ENCODE results near the gene TMEM80. TPM values are rescaled to one million over a fixed set of nuclear protein-coding genes. Genes with fewer than 3 reads are reported as not detected.

The TMEM80 gene
- 8.2 and 18.8 TPM in 2 replicates for total RNA-seq

GRCh38 chr11:695538-696248 lies at the start of gene TMEM80:
Gene TMEM80, plus strand, starts transcription at chr11:695816. Its CDS starts 12 bp downstream, at chr11:695828.

GRCh38 chr11:694563-695287 lies 891 bp upstream of the TMEM80 start, which contains the start of gene DEAF1:
Gene DEAF1, minus strand, starts transcription at chr11:695222. Its CDS starts 175 bp downstream, at chr11:695047.

GRCh38 chr11:705646-706438 lies 10.2 kb downstream of the TMEM80 start, which contains the start of gene EPS8L2:
Gene EPS8L2, plus strand, starts transcription at chr11:706231. Its CDS starts 3,177 bp downstream, at chr11:709408.

GRCh38 chr11:747158-748006 lies 51.8 kb downstream of the TMEM80 start, which contains the start of gene TALDO1:
Gene TALDO1, plus strand, starts transcription at chr11:747464. Its CDS starts 18 bp downstream, at chr11:747482.

Other genes starting within 250 kb of the TMEM80 start
- gene PTDSS2, start 245.5 kb upstream of the TMEM80 start, total RNA-seq: 24.3 and 36.5 TPM in 2 replicates
- gene RNH1, start 188.6 kb upstream of the TMEM80 start, total RNA-seq: 283 and 353 TPM in 2 replicates
- gene HRAS, start 160.2 kb upstream of the TMEM80 start, total RNA-seq: 22.0 and 36.9 TPM in 2 replicates
- gene LRRC56, start 158.3 kb upstream of the TMEM80 start, total RNA-seq: 0.22 and 1.6 TPM in 2 replicates
- 3.3 and 10.6 TPM in 2 replicates for gene LMNTD2, start 135.1 kb upstream of the TMEM80 start, total RNA-seq
- 53.0 and 66.8 TPM in 2 replicates for gene RASSF7, start 134.8 kb upstream of the TMEM80 start, total RNA-seq
- 32.5 and 38.1 TPM in 2 replicates for gene PHRF1, start 119.3 kb upstream of the TMEM80 start, total RNA-seq
- 5.1 and 8.0 TPM in 2 replicates for gene IRF7, start 79.9 kb upstream of the TMEM80 start, total RNA-seq
- not detected in 2 replicates for gene CDHR5, start 70.9 kb upstream of the TMEM80 start, total RNA-seq
- gene SCT, start 68.6 kb upstream of the TMEM80 start, total RNA-seq: not detected in 2 replicates
- not detected in 2 replicates for gene DRD4, start 58.5 kb upstream of the TMEM80 start, total RNA-seq
- gene DEAF1, start 594 bp upstream of the TMEM80 start, total RNA-seq: 16.4 and 21.6 TPM in 2 replicates
- 258 and 411 TPM in 2 replicates for gene EPS8L2, start 10.4 kb downstream of the TMEM80 start, total RNA-seq
- 111 and 190 TPM in 2 replicates for gene TALDO1, start 51.6 kb downstream of the TMEM80 start, total RNA-seq
- gene GATD1, start 81.7 kb downstream of the TMEM80 start, total RNA-seq: 33.0 and 35.1 TPM in 2 replicates
- gene CEND1, start 94.3 kb downstream of the TMEM80 start, total RNA-seq: not detected in 2 replicates
- 11.4 and 15.2 TPM in 2 replicates for gene SLC25A22, start 102.5 kb downstream of the TMEM80 start, total RNA-seq
- gene PIDD1, start 109.4 kb downstream of the TMEM80 start, total RNA-seq: 11.8 and 12.8 TPM in 2 replicates
- gene RPLP2, start 114.2 kb downstream of the TMEM80 start, total RNA-seq: 151 and 607 TPM in 2 replicates
- gene PNPLA2, start 123.1 kb downstream of the TMEM80 start, total RNA-seq: 25.8 and 26.7 TPM in 2 replicates
- gene CRACR2B, start 132.1 kb downstream of the TMEM80 start, total RNA-seq: 1.2 and 1.6 TPM in 2 replicates
- gene CD151, start 137.1 kb downstream of the TMEM80 start, total RNA-seq: 185 and 598 TPM in 2 replicates
- gene POLR2L, start 146.7 kb downstream of the TMEM80 start, total RNA-seq: 60.5 and 91.2 TPM in 2 replicates
- 30.2 and 88.0 TPM in 2 replicates for gene TSPAN4, start 147.0 kb downstream of the TMEM80 start, total RNA-seq
- gene CHID1, start 215.0 kb downstream of the TMEM80 start, total RNA-seq: 43.6 and 52.9 TPM in 2 replicates
- gene AP2A2, start 230.1 kb downstream of the TMEM80 start, total RNA-seq: 73.9 and 81.3 TPM in 2 replicates

Measured in placental epithelial cell (primary cell).